Myocyte (in vitro differentiated cells): ENCODE results near the gene CDON. TPM values are rescaled to one million over a fixed set of nuclear protein-coding genes. Genes with fewer than 3 reads are reported as not detected.
"Not testable (repeated sequence)": the region's sequence is repeated elsewhere in the genome, so short reads cannot be mapped to it uniquely, and the experiment has no call there.

Experiments used
- DNase-seq: peaks from one replicate; pipeline ENCODE4 v3.0.0-alpha.2; 2012; ENCODE audit warnings: low read depth
- total RNA-seq: library from RNA; depleted of rRNA; stranded (reverse); fragments of >200 nt; gene quantifications from 2 replicates; pipeline ENCODE4 v1.2.3, GENCODE V29; 2014

Gene CDON
- total RNA-seq, 1 donor from 2014 or later, result 73.4 TPM

DNA sequence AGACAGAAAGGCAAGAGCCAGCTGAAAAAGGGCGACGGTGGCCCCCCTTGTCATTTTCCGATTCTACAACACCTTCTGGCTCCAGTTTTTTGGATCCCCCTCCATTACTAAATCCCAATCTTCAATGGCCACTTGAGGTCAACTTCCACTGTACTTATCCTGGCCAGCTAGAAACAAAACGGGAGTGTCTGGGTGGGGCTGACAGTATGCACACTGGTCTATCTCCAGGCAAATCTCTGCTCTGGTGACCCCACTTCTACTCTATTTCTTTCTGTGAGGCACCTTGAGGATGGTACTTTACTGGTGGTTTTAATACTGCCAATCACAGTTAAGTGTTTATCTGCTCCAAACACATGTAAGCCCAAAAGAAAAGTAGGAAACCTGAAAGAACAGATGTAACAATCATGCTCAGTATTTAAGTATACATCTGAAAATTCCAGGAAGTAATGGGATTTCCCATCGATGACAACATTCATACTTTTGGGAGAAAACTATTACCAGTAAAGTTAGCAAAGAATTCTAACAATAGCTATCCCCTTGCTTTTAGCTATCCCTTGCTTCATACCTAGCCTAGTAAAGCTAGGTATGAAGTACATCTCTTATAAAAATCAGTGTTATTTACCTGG is 16.0 kb downstream of the CDON start:
- DNase-seq, result no peak

DNA sequence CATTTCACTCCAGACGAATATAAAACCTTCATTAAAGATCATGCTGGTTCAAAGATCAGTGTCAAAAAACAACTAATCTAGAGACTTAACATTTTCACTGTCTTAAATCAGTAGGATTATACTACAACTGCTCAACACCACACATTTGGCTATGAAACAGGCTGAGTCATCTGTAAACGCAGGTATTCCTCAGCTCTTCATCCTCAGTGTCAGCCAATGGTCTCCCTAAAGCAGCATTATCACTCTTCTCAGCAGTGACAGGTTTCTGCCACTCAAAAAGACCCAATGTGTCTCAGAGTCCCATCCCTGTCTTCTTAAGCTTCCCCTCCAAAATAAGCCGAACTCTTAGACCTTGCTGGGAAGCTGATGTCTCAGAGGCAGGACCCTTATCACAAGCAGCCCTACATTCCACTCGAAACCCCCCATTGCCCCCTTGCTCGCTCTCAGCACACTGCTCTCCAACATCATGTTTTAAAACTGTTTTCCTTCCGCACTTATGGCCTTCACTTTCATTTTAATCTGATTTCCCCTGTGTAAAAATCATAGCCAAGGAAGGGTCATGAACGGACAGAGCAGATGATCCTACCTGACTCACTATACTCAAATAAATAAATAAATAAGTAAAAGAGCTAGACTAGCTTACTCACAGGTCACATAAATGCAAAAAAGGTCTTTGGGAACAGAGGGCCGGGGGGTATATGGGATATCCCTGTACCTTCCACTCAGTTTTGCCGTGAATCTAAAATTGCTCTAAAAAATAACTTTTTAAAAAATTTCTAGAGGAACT is 23.0 kb downstream of the CDON start:
- DNase-seq, result no peak

DNA sequence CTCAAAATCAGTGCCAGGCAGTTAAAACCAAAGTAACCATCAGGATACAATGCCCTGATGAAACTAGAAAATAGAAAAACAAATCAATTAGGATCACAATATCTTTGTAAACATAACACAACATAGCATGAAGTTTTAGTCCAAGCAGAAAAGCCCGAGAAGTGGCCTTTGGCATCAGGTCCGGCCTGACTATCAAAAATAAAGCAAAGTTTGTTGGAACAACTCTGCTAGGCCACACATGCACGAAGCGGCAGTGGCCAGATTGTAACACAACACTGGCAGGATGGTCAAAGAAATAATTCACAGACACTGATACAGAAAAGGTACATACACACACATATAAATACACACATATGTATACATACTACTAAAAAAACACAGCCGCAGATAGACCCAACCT is 26.9 kb downstream of the CDON start:
- DNase-seq, result no peak

DNA sequence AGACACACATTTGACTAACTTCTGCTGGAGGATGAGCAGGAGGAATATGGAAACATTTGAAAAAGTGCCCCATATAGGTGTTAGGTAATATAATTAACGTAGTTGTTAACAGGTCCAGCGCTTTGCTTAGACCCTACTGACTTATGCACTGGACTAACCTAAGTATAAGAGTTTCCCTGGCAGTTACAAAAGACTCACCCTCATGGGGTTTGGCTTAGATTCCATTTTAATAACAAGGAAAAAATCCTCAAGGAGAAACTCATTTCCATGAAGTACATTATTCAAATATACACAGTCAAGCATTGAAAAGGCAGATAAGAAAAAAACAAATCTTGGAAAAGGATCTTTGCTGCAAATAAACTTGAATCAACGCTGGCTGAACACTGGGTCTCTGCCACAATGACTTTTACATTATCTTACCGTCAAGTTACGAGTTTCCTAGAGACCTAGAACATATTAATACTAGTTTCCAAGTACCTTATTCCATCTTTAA is 27.7 kb downstream of the CDON start:
- no peak for DNase-seq

DNA sequence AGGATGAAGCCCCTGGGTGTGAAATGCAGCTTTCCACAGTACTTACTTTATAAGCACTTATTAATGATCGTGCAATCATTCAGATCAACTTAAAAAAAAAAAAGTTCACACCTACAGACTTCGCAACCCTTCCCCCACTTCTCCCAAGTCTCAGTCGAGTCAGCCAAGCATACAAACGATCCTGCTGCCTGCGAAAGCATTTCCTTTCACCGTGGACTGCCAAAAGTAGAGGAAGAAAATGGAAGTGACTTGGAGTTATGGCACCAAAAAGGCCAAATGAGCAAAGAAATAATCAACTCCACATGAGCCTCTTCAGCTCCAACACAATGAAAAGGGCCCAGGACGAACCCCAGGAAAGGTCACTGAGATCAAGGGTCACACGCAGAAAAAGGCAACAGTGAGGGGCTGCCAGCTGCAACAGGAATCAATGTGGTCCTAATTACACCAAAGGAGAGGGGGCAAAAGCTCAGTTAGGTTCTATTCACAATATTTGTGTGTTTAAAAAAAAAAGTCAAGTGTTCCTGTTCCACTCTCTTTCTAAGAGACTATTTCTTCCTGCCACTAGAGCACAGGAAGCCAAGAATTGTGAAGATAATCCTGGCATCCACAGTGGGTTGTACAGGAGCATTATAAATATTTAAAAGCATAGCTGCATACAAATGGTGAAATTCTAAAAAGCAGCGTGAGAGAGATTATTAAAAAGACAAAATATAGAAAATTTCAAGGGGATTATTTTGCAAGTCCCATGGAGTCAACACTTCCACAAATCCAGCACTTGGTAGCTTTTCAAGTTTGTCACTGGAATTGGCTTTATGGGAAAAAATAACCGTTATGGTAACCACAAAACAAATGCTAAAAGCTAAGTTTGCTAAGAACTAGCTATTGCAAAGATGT is 28.4 kb downstream of the CDON start:
- no peak for DNase-seq

DNA sequence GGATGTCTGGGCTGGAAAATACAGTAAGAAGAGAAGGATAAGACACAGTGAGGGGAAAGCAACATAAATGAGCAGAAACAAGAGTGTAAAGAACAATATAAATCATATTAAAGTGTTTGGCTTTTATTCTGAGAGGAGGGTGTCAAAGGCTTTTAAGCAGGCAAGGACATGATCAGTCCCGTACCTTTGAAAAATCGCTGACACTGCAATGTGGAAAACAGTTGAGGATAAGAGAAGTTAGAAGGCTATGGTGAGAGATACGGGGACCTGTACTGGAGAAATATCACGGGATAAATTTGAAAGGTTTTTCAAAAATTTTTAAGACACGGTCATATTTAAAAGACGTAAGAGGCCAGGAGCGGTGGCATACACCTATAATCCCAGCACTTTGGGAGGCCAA is 30.3 kb downstream of the CDON start:
- no peak for DNase-seq

DNA sequence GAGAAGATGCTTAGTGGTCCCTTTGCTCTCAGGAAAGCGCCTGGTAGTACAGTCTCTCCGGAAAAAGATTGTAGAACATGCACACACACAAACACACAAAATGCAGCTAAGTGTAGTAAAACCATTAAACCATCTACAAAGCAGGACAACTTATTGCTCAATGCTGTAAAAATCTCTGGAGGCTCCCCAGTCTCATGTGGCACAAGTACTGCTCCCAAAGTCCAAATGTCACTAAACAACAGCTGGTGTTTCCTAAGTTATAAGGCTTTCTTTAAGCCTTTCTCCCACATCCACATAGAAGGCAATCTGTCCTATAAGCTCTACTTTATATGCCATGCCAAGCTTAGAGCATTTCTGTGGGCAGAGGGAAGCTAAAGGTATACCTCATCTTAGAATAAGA is 32.9 kb downstream of the CDON start:
- DNase-seq, result peak; percentile 21

DNA sequence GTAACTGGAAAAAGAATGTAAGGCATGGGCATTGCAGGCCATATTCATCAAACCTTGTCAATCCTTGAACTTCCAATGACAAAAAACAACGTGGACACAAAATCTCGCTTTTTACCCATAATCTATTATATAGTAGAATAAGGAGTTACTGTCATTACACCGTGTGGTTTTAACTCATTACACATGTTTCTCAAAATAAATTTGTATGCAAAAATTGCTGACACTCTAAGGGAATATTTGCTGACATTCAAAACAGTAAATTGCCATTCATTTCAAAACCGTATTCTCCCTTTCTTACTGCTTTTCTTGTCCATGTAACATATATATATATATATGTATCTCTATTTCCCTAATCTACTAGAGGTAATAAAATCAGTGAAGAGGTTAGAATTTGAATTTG is 33.4 kb downstream of the CDON start:
- DNase-seq, result no peak

DNA sequence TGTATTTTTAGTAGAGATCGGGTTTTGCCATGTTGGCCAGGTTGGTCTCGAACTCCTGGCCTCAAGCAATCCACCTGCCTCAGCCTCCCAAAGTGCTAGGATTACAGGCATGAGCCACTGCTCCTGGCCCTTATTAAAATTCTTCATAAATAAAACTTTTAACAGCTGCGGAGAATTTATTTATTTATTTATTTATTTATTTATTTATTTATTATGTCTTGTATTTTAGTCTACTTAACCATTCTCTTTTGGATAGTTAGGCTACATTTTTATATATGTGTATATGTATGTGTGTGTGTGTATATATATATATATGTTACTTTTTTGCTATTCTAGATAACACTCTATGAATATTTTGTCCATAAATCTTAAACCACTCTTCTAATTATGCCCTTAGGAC is 34.1 kb downstream of the CDON start:
- not testable (repeated sequence) for DNase-seq

DNA sequence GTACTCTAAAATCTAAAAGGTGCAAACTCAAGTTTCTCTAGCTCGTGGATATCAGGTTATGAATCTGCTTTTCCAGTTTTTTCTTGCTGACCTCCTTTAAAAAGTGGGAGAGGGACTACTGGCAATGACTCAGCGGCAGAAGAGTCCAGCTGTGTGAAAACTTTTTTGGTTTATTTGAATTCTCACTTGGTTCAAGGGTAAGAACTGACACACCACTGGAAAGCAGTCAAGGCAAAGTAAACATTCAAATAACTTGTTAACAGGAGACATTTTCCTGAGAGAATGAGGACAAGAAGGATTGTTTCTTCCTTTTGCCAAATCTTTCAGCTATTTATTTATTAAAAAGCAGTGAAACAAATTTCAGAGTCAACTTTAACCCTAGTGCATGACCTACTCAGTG is 36.1 kb downstream of the CDON start:
- DNase-seq, result no peak

DNA sequence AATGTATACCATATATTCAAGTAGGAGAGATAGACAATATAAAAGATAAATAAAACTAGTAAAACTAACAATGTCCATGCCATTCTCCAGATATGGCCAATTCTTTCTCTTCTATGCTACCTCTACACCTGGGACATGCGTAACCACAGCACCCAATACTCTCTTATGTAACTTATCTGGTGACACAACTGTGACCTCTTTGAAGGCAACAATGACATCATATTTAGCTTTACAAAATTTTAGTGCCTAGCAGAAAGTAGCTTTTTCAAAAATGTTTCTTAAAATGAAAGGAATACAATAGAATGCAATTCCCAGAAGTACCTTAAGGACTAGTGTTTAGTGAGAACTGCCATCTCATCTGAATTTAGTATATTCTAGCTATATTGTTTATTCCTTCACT is 36.8 kb downstream of the CDON start:
- no peak for DNase-seq

DNA sequence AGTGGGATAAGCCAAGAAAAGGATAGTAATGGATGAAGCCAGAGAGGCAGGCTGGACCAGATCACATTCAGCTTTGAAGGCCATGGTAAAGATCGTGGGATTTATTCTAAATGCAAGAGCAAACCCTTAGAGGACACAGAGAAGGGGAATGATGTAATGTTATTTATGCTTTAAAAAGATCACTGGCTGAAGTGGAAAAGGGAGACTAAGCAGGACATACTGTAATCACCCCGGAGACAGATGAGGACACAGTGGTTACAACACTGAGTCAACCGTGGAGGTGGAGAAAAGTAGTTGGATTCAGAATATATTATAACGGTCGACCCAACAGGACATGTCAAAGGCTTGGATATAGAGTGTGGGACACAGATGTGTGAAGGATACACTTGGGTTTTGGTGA is 38.5 kb downstream of the CDON start:
- no peak for DNase-seq

DNA sequence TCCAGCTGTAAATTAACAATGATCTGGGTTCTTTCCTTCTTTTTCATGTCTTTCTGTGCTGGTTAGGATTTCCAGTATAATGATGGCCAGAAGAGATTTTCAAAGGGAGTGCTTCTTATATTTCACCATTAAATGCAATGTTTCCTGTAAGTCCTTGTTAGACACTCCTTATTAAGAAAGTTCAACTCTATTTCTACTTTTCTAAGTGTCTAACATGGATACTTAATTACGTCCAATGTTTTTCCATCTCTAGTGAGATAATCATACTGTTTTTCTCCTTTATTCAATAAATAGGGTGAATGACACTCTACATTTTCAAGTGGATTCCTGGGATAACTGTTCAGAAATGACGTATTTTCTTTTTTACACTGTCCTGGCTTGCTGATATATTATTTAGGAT is 49.8 kb downstream of the CDON start:
- DNase-seq, result no peak

DNA sequence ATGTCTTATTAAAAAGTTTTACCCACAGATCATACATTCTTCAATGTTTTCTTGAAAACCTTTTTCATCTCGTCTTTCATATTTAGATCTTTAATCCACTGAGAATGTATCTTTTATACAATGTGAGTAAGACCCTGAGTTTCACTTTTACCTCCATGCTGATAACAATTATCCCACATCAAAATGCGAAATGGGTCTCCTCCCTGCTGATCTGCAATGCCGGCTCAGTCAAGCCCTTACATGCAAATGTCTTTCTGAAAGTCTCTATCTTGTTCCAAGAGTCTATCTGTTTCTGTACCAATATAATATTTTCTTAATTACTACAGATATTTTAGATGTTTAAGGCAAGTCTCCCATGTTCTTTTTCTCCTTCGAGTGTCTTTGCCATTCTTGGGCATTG is 50.9 kb downstream of the CDON start:
- no peak for DNase-seq

DNA sequence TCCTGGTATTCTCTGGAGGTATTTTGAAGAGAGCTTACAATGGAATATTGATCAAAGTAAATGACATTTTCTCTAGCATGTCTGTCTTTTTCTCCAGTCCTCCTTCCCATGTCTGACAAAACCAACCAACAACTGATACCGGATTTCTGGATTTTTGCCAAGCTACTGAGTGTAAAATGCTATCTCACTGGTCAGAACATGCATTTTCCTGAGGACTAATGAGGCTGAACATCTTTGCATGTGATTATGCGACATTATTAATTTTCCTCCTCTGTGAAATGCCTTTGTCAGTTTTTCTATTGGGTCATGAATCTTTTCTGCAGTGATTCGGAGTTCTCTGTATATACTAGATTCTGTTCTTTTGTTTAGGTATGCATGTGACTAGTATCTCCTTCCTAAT is 51.4 kb downstream of the CDON start:
- no peak for DNase-seq

DNA sequence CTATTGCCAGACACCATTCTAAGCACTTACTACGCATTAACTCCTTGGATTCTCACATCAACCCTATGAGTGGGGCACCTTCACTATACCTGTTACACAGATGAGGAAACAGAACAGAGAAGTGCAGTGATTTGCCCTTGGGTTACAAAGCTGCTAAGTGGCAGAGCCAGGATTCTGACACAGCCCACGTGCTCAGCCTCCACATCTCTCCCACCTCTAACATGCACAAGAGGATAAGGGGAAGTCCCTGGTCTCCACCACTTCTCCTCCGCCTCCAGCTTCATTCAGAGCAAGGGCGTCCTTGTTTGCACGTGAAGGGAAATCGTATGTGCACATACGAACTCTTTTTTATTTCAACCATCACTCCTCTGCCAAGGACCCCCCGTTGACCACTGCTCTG is 53.7 kb downstream of the CDON start:
- DNase-seq, result no peak

DNA sequence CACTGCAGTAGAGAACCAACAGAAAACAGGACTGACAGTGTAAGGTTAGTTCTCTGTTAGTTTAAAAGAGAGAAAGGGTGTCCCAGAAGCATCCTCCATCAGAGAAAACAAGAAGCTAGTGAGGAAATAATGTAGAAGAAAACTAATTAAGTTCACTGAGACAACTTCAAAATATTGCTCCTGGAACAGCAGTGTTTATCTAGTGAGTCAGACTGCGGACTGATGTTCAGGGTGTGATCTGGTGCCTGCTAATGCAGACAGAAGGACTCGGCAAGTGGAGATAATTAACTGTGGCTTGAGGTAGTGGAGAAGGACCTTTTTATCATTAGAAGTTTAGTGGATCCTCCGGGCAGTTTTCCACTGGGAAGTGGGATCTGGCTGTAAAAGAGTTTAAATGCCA is 55.4 kb downstream of the CDON start:
- peak; percentile 47 for DNase-seq

DNA sequence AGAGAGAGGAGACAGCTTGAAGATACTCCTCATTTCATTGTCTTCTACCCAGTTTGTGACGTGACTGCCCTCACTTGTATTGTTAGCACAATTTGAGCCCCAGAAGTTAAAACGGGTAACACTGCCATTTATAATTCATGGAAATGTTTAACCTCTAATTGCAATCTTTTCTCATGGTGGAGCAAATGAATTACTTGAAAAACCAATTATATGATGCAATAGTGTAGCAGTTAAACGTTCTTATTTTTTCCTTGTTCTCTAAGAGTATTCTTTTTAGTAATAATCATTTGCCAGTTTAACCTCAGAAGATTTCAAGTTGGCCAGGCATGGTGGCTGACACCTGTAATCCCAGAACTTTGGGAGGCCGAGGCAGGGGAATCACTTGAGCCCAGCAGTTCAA is 56.6 kb downstream of the CDON start:
- DNase-seq, result no peak

DNA sequence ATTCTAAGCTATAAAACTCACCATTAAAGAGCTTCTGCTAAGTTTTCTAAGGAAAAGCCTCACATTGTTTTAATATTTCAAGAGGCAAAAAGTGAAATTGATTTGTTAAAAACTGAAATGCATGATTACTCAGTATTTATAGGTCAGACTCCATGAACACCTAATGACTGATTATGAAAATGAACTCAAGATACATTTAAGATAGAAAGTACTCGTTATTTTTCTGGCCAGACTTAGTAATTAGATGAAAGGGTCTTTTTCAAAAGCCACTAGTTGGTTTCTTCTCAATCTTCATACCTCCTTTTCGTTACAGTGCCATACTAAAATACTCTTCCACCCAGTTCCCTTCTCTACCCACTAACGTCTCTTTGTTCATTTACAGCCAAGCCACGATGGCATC is 60.5 kb downstream of the CDON start:
- no peak for DNase-seq

DNA sequence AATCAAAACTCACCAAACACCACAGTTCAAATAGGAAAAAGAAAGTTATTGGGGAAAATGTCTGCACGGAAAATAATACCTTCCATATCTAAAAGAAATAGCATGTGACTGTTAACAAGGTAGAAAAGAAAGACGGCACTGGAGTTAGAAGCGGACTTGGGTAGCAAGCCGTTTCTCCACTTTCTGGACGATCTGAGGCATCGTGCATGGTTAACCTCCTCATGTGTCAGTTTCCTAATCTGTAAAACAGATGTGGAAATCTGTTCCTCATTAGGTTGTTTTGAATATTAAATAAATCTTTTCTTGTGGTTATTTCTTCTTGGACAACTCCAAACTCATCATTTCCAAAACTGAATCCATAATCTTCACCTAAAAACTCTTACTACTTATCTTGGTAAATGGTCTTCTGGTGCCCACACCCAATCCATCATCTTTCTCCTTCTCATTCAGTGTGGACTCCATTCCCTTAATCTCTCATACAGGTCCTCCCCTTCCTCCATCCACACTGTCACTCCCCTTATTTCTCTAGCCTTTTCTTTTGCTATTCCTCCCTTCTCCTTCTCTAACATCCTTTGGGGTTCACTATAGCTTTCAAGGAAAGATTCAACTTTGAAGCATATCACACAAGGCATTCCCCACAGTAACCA is 63.3 kb downstream of the CDON start:
- DNase-seq, result no peak

DNA sequence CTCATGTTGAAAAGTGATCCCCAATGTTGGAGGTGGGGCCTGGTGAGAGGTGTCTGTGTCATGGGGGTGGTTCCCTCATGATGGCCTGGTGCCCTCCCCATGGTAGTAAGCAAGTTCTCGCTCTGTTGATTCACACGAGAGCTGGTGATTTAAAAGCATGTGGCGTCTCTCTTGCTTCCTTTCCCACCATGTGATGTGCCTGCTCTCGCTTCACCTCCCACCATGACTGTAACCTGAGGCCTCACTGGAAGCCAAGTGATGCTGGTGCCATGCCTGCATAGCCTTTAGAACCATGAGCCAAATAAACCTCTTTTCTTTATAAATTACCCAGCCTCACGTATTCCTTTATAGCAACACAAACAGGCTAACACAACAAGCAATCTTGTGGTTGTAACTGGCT is 64.4 kb downstream of the CDON start:
- no peak for DNase-seq

DNA sequence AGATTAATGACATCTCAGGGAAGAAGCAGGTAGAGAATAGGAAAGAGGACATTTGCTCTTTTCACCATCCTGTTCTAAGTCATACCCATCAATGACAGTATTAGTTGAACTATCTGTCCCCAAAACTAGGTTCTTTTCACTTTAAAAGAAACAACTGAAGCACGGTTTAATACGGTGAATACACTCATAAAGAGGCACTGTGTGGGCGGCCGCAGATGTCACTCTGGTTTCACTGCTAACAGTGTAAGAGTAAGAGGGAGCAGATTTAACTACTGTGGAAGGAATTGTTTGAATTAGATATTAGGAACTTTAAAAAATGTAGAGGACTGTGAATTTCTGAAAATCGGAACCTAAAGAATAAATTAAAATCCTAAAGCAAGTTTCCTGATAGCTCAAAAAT is 67.4 kb downstream of the CDON start:
- peak; percentile 29 for DNase-seq
